ENCODE results near the gene KRTAP10-2.

The KRTAP10-2 gene

GRCh38 chr21:44549525-44550211, 1.6 kb downstream of the KRTAP10-2 start:
- ChIA-PET CTCF (no interaction called here), POLR2A (no interaction called here)
- Histone ChIP-seq H3K27ac (ENCODE audit: extremely low read depth, low read depth, low read length) (no peak overlapping the region), H3K36me3 (ENCODE audit: control insufficient read depth in 2 of 2, insufficient read depth in 1 of 2, low read length in 2 of 2) (no peaks in the 10 kb centered on the region), H3K4me3 (ENCODE audit: low read depth, low read length) (no peak overlapping the region), H3K4me1 (ENCODE audit: control insufficient read depth, insufficient read depth, low read length) (no peaks in the 10 kb centered on the region), H3K9me3 (ENCODE audit: control insufficient read depth, insufficient read depth, low read depth, low read length) (no peaks in the 10 kb centered on the region)
- TF ChIP-seq ZSCAN16 (tag by site-specific recombination; IDR thresholded peaks at IDR 0.05) = no peak
- 0 out of 2 replicates have a peak, but pooled peaks have one; percentile 8 for TF ChIP-seq ZFHX2 (tag by site-specific recombination; conservative IDR thresholded peaks at IDR 0.05)
- TF ChIP-seq ZNF837 (tag by site-specific recombination; IDR thresholded peaks at IDR 0.05) = no peak
- TF ChIP-seq ZIC2 (tag by site-specific recombination; IDR thresholded peaks at IDR 0.05) = peak; percentile 79
- TF ChIP-seq, protein P1, sequence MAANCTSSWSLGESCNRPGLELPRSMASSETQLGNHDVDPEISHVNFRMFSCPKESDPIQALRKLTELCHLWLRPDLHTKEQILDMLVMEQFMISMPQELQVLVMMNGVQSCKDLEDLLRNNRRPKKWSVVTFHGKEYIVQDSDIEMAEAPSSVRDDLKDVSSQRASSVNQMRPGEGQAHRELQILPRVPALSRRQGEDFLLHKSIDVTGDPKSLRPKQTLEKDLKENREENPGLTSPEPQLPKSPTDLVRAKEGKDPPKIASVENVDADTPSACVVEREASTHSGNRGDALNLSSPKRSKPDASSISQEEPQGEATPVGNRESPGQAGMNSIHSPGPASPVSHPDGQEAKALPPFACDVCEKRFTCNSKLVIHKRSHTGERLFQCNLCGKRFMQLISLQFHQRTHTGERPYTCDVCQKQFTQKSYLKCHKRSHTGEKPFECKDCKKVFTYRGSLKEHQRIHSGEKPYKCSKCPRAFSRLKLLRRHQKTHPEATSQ (tag by site-specific recombination; IDR thresholded peaks at IDR 0.05) = no peak
- no peak for TF ChIP-seq ZNF302 (tag by site-specific recombination; IDR thresholded peaks at IDR 0.05; ENCODE audit: low read depth)

DNA sequence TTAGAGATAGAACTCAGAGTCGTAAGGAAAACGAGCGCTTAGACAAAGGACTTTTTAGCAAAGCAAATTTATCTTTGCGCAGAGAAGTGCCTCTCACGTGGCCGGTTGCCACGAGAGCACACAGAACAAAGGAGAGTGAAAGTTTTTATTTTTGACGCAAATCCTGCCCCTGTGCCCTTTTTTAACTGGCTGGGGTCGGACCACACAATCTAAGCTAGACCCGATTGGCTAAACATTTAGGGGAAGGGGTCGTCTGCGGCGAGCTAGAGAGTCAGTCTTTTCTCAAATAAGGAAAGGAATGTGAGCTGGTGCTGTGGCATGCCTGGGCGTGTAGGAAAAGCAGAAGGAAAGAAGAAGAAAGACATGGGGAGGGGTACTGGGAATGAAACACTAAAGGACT, 2.4 kb downstream of the KRTAP10-2 start:
- TF ChIP-seq ZNF292 (tag by site-specific recombination; IDR thresholded peaks at IDR 0.05; ENCODE audit: borderline replicate concordance, low read depth) (no peak), ZNF514 (tag by site-specific recombination; IDR thresholded peaks at IDR 0.05) (no peak), ZNF416 (tag by site-specific recombination; IDR thresholded peaks at IDR 0.05) (no peak), ZNF658 (tag by site-specific recombination; IDR thresholded peaks at IDR 0.05) (no peak), ZNF660 (tag by site-specific recombination; IDR thresholded peaks at IDR 0.05) (no peak), ZNF223 (tag by site-specific recombination; IDR thresholded peaks at IDR 0.05) (no peak), ZNF354C (tag by site-specific recombination; IDR thresholded peaks at IDR 0.05; ENCODE audit: borderline replicate concordance, low read depth) (no peak), ZBTB48 (tag by site-specific recombination; IDR thresholded peaks at IDR 0.05) (no peak), ZNF48 (tag by site-specific recombination; IDR thresholded peaks at IDR 0.05) (no peak), ZNF791 (tag by site-specific recombination; IDR thresholded peaks at IDR 0.05) (no peak), ZNF426 (tag by site-specific recombination; IDR thresholded peaks at IDR 0.05) (no peak), ZNF530 (tag by site-specific recombination; IDR thresholded peaks at IDR 0.05; ENCODE audit: low read depth) (no peak), ELK4 (IDR thresholded peaks at IDR 0.05; ENCODE audit: borderline replicate concordance, low read depth, low read length) (no peak), ZNF169 (tag by site-specific recombination; IDR thresholded peaks at IDR 0.05) (no peak), SALL2 (tag by site-specific recombination; IDR thresholded peaks at IDR 0.05; ENCODE audit: borderline replicate concordance) (no peak)
- TF ChIP-seq, protein P2, sequence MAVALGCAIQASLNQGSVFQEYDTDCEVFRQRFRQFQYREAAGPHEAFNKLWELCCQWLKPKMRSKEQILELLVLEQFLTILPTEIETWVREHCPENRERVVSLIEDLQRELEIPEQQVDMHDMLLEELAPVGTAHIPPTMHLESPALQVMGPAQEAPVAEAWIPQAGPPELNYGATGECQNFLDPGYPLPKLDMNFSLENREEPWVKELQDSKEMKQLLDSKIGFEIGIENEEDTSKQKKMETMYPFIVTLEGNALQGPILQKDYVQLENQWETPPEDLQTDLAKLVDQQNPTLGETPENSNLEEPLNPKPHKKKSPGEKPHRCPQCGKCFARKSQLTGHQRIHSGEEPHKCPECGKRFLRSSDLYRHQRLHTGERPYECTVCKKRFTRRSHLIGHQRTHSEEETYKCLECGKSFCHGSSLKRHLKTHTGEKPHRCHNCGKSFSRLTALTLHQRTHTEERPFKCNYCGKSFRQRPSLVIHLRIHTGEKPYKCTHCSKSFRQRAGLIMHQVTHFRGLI (tag by site-specific recombination; IDR thresholded peaks at IDR 0.05) = no peak
- TF ChIP-seq, protein P3, sequence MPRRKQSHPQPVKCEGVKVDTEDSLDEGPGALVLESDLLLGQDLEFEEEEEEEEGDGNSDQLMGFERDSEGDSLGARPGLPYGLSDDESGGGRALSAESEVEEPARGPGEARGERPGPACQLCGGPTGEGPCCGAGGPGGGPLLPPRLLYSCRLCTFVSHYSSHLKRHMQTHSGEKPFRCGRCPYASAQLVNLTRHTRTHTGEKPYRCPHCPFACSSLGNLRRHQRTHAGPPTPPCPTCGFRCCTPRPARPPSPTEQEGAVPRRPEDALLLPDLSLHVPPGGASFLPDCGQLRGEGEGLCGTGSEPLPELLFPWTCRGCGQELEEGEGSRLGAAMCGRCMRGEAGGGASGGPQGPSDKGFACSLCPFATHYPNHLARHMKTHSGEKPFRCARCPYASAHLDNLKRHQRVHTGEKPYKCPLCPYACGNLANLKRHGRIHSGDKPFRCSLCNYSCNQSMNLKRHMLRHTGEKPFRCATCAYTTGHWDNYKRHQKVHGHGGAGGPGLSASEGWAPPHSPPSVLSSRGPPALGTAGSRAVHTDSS (tag by site-specific recombination; IDR thresholded peaks at IDR 0.05) = no peak
- no peaks in the 10 kb centered on the region for H3K4me1 ChIP-seq (ENCODE audit: control insufficient read depth, insufficient read depth, low read length)
- POLR2A ChIA-PET = no interaction called here
- H3K4me3 ChIP-seq (ENCODE audit: low read depth, low read length) = no peak overlapping the region
- CTCF ChIA-PET = no interaction called here
- H3K36me3 ChIP-seq (ENCODE audit: control insufficient read depth in 2 of 2, insufficient read depth in 1 of 2, low read length in 2 of 2) = no peaks in the 10 kb centered on the region
- no peaks in the 10 kb centered on the region for H3K9me3 ChIP-seq (ENCODE audit: control insufficient read depth, insufficient read depth, low read depth, low read length)
- H3K27ac ChIP-seq (ENCODE audit: extremely low read depth, low read depth, low read length) = no peak overlapping the region

All from HEK293 (cell line).